EL (cell line): Measurements from ENCODE around the gene RCOR1.
"Not testable (repeated sequence)": the region's sequence is repeated elsewhere in the genome, so short reads cannot be mapped to it uniquely, and the experiment has no call there.

Source experiments
- DNase-seq: peaks from one replicate; pipeline ENCODE4 v3.0.0-alpha.2; 2016

The RCOR1 gene

DNA sequence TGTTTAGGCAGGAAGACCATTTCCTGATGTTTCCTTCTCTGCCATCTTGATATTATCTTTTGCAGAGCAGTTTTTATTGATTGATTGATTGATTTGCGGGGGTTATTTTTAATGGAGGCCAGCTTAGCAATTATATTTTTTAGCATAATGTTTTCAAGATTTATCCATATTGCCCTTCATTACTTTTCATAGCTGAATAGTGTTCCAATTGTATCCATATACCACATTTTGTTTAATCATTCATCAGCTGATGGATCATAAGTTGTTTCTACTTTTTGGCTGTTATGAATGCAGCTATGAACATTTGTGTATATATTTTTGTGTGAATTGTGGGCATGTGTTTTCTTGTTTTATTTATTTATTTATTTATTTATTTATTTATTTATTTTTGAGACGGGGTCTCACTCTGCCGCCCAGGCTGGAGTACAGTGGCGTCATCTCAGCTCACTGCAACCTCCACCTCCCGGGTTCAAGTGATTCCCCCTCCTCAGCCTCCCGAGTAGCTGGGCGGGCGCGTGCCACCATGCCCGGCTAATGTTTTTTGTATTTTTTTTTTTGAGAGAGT, 20.9 kb upstream of the RCOR1 start:
- DNase-seq: no peak

DNA sequence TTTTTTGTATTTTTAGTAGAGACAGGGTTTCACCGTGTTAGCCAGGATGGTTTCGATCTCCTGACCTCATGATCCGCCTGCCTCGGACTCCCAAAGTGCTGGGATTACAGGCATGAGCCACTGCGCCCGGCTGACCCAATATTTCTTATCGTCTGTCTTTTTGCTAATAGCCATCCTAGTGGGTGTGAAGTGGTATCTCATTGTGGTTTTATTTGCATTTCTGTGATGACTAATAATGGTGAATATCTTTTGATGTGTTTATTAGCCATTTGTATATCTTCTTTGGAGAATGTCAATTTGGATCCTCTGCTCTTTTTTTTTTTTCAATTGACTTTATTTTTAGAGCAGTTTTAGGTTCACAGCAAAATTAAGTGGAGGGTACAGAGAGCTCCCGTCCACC, 19.3 kb upstream of the RCOR1 start:
- DNase-seq: not testable (repeated sequence)

DNA sequence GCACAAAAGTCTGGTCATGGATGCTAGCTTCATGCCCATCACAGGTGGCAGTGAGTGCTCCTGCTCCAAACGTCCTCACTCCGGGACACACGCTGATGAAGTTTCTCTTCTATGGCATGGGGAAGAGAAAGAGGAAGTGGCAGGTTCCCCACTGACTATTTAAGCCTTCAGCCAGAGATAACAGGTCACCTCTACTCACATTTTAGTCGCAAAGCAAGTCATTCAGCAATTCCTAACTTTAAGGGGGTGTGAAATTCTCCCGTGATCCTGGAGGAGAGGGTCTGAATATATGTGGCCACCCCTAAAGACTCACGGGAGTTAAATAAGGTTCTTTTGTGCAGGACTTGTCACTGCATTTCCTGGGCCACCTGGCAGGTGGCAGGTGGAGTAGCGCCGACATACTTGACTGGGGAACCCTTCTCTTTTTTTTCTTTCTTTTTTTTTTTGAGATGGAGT, 18.8 kb upstream of the RCOR1 start:
- DNase-seq: no peak

DNA sequence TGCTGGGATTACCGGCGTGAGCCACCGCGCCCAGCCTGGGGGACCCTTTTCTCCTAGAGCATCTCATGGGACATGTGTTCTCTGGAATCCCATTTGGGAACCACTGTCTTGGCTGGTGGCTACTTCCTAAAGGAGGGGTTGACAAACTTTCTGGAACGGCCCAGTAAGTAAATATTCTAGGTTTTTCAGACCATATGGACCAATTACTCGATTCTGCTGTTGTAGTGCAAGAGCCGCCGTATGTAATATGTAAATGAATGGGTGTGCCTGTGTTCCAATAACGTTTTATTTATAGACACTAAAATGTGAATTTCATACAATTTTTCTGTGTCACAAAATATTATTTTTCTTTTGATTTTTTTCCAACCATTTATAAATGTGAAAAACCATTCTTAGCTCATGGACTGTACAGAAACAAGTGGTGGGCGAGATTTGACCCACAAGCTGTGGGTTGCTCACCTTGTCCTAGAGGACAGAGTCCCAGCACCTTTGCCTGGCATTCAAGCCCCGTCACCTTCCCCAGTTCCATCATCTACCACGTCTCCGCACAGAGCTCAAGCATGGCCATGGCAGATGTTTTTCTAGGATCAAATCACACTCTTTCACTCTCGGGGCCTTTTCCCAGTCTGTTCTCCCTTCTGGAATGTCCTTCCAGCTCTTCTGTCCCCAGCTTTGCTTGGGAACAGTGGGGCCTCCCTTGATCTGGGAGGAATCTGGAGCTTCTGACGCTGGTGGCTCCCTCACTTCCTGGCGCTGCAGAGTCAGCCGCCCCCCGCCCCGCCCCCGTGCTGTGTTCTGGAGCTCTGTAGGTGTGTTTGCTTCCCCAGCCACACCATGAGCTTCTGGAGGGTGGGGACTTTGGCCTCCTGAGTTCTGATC, 17.9 kb upstream of the RCOR1 start:
- no peak for DNase-seq

DNA sequence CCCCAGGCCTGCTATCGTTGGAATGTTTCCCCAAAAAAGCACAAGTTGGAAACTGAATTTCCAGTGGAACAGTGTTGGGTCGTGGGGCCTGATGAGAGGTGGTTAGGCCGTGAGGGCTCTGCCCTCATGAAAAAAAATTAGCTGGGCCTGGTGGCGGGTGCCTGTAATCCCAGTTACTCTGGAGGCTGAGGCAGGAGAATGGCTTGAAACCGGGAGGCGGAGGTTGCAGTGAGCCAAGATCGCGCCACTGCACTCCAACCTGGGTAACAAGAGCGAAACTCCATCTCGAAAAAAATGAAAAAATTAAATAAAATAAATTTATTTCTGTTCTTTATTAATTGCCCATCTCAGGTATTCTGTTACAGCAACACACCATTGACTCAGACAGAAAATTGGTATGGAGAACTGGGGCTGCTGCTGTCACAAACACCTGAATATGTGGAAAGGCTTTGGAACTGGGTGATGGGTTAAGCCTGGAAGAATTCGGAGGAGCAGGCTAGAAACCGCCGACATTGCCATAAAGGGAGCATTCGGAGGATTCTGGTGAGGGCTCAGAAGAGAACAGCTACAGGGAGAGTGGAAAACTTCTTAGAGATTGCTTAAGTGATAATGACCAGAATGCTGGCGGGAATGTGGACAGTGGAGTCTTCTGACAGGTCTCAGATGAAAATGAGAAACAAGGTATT, 17.1 kb upstream of the RCOR1 start:
- no peak for DNase-seq

DNA sequence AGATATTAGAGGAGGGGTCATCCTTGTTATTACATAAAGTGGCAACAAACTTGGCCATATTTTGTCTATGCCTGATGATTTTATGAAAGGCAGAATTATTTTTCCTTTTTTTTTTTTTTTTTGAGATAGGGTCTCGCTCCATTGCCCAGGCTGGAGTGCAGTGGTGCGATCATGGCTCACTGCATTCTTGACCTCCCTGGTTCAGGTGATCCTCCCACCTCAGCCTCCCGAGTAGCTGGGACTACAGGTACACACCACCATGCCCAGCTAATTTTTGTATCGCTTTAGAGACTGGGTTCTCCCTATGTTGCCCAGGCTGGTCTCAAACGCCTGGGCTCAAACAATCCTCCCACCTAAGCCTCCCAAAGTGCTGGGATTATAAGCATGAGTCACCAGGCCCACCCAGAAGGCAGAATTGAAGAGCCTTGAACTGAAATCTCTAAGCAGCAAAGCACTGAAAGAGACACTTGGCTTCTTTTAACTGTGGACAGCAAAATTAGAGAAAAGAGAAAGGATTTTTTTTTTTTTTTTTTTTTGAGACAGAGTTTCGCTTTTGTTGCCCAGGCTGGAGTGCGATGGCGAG, 16.5 kb upstream of the RCOR1 start:
- not testable (repeated sequence) for DNase-seq

DNA sequence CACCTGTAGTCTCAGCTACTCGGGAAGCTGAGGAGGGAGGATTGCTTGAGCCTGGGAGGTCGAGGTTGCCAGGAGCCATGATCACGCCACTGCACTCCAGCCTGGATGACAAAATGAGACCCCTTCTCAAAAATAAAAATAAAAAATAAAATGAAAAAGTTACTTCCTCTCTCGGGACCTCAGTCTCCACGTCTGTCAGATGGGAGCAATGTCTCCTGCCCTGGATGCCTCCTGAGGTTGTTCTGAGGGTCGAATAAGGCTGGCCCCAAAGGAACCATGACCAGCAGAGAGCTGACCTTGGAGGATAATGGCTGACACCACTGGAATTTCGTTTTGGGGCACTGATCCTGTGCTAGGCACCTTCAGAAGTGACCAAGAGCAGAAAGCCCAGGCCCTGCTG, 13.6 kb upstream of the RCOR1 start:
- no peak for DNase-seq

DNA sequence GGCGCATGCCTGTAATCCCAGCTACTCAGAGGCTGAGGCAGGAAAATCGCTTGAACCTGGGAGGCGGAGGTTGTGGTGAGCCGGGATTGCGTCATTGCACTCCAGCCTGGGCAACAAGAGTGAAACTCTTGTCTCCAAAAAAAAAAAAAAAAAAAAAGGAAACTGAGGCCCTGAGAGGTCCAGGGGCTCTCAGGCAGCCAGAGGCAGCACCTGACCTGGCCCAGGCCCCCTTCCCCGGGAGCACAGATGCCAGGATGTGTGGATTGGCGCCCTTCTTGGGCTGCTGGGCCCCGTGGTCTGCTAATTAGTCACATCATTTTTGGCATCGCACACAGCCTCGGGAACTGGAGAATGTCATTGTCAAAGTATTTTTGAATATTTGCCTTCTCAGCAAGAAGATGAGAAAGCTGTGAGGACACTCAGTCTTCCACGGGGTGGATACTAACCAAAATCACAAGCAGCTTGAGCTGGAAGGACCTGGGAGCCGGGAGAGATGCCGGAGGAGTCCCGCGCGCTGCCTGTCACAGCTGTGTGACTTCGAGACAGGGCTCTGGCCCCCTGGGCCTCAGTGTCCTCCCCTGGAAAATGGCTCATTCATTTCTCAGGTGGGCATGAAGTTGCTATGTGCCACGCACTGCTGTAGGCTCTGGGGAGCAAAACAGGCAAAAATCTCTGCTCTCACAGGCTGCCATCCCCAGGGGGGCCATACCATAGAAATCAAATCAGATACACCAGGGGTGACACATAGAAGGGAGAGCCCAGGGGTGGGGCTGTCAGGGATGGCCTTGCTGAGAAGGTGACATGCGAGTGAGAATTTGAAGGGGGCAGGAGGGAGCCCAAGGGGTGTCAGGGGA, 12.5 kb upstream of the RCOR1 start:
- DNase-seq: peak; percentile 91

DNA sequence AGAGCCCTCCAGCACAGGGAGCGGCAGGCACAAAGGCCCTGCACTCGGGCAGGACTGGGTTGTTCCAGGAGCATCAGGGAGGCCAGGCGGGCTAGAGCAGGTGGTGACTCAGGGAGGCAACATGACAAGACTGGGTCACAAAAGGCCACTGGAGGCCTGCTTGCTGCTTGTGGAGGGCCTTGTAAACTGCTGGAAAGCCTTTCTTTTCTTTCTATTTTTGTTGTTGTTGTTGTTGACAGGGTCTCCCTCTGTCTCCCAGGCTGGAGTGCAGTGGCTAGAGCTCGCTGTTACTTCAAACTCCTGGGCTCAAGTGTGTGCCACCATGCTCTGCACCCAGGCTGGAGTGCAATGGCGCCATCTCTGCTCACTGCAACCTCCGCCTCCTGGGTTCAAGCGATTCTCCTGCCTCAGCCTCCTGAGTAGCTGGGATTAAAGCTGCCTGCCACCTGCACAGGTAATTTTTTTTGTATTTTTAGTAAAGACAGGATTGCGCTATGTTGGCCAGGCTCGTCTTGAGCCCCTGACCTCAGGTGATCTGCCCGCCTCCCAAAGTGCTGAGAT, 11.8 kb upstream of the RCOR1 start:
- DNase-seq: peak; percentile 52

DNA sequence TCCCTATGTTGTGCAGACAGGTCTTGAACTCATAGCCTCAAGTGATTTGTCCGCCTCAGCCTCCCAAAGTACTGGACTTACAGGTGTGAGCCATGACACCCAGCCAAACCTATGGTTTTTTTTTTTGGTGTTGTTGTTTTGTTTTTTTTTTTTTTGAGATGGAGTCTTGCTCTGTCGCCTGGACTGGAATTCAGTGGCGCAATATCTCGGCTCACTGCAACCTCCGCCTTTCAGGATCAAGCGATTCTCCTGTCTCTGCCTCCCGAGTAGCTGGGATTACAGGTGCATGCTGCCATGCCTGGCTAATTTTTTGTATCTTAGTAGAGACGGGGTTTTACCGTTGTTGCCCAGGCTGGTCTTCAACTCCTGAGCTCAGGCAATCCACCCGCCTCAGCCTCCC, 11.3 kb upstream of the RCOR1 start:
- DNase-seq: no peak

DNA sequence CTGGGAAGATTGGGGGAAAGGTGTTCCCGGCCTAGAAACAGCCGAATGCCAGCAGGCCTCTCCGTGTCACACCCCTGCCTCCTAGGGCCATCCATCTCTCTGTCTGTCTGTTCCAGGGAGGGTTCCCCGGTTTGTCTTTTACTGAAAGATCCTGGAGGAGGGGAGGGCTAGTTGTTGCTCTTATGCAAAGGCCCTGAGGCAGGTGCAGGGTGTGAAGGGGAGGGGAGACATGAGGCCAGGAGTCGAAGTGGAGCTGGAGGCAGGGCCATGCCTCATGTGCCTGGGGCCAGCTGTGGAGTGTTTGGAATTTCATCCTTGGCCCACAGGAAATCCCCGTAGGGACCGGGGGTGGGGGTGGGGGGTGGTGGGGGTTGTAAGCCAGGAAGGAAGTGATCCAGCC, 8.7 kb upstream of the RCOR1 start:
- peak; percentile 30 for DNase-seq

DNA sequence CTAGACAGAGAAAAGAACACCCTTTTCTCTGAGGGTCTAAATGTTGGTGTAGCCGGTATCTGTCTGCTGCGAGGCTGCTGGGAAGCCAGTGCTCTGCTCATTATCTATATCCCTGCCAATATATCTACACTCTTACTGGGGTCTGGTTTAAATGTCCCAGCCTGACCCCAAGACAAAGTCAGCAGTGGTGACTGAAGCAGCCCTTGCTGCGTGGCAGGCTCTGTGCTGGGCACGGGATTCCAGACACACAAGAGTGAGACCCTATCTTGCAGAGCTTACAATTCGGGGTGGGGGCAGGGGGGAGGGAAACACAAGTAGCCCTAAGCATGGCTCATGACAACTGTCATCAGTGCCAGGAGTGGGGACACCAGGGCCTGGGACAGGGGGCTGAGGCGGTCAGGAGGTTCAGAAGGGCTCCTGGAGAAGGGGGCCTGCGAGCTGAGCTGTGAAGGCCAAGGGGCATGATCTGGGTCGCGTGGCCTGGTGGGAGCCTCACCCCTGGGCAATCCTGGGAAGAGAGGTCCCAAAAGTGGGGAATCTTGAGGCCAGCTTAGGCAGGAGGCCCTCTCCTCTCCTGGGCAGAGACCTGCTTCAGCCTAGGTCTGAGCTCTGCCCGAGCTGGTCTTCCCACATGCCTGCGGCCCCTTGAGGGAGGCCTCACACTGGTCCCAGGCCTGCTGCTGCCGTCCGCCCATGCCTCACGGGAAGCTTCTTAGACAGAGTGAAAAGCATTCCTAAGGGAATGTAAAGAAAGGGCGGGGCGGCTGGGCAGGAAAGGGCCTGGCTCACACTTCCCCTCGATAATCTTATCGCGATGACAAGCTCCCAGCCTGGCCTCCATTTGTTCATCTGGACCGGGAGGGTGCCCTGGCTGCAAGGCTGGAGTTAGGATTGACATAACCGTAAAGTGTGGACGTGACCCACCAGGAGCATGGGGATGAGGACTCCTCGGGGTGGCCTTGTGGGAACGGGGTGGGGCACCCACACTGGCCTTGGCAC, 7.3 kb upstream of the RCOR1 start:
- DNase-seq: no peak

DNA sequence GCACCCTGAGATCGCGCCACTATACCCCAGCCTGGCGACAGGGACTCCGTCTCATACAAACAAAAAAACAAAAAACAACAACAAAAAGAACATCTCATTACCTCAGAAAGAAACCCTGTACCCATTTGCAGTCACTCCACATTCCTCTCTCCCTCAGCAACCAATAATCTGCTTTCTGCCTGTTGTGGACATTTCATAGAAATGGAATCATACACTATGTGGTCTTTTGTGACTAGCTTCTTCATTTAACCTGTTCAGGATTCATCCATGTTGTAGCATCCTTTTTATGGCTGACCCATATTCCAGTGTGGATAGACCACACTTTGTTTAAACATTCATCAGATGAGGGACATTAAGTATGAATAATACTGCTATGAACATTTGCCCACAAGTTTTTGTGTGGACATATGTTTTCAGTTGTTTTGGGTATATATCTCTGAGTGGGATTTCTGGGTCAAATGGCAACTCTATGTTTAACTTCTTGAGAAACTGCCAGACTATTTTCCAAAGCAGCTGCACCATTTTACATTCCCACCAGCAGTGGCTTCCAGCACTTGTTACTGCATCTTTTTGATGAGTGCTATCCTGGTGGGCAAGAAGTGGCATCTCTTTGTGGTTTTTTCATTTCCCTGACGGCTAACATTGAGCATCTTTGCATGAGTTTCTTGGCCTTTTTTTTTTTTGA, 5.9 kb upstream of the RCOR1 start:
- no peak for DNase-seq

DNA sequence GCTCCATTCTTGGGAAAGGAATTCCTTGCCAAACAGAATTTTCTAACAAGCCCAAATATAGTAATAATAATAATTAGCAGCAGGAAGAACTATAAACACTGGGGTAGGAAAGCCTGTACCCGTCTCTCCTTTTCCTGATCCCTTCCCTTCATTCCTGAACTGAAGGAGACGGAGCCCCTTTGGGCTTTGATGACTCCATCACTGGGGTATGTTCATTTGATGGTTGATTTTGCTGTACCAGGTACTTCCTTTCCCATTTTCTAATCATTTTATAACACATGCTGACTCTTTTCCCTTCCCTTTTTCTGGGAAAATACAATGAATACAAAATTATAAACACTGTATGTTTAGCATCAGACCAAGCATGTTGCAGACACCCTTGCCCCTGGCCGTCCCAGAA, 3.6 kb upstream of the RCOR1 start:
- DNase-seq: peak; percentile 40

DNA sequence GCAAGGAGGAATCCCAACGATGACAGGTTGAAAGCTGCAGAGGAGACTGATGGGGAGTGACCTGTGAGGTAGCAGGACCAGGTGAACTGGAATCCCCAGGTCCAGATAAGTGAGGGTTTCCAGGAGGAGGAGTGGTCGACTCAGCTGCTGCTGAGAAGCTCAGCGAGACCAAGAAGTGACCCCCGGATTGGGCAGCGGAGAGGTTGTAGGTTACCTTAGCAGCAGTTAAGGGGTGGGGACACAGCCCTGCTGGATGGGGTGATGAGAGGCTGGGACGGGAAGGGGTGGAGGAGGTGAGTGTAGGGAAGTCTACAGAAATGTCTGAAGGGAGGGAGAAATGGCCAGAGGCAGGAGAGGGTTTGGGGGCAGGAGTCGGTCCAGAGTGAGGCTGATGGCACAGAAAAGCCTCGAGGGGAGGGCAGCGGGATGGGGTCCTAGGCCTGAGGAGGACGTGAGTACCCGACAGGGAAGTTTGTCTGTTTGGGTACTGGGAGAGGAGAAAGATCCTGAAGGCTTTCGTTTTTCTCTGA, 2.6 kb upstream of the RCOR1 start:
- no peak for DNase-seq

DNA sequence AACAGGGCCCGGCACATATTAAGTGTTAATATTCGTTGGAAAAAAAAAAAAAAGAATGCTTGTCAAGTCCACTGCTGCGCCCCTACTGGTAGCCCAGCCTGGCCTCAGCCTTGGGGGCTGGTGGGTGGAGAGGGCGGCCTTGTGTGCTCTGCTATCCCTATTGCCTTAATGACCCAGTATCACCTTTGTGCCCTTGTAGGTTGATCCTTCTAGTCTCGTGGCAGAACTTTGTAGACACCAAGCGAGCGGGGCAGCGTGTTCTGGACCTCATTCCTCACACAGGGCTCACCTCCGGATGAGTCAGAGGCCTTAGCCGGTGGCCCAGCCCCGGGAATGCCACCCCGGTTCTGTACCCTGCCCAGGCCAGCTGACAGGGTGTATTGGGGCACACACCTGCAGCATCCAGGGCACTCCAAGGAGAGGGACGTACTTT, 1.8 kb upstream of the RCOR1 start:
- DNase-seq: peak; percentile 49

DNA sequence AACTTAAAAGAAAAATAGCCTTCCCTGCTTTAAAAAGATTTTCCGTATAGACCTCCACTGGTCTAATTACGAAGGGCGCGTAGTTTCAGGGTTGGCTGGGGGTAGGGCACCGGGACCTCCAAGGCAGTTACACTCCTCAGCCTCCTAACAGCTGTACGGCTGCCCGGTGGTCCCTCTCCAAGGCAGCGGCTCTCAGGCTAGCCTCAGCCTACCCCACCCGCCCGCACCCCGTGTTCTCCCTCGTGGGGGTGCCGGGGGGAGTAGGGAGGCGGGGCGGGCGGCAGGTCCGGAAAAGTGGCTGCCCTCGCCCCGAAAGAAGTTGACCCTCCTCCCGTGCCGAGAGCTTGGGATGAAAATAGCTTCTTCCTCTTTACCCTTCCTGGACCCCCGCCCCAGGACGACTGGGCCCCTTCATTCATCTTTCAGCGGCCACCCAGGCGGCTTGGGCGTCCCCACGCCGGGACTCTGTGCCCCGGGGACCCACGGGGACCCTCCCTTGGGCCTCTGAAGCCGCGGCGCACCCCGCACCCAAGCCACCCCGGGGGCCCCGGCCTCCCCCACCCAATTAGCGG, 991 bp upstream of the RCOR1 start:
- peak; percentile 34 for DNase-seq

DNA sequence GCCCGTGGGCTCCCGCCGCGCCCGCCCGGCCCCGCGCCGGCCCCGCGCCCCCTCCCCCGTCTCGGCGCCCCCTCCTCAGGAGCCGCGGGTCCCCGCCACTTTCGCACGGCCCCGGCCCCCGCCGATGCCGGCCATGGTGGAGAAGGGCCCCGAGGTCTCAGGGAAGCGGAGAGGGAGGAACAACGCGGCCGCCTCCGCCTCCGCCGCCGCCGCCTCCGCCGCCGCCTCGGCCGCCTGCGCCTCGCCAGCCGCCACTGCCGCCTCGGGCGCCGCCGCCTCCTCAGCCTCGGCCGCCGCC, 263 bp downstream of the RCOR1 start:
- no peak for DNase-seq

DNA sequence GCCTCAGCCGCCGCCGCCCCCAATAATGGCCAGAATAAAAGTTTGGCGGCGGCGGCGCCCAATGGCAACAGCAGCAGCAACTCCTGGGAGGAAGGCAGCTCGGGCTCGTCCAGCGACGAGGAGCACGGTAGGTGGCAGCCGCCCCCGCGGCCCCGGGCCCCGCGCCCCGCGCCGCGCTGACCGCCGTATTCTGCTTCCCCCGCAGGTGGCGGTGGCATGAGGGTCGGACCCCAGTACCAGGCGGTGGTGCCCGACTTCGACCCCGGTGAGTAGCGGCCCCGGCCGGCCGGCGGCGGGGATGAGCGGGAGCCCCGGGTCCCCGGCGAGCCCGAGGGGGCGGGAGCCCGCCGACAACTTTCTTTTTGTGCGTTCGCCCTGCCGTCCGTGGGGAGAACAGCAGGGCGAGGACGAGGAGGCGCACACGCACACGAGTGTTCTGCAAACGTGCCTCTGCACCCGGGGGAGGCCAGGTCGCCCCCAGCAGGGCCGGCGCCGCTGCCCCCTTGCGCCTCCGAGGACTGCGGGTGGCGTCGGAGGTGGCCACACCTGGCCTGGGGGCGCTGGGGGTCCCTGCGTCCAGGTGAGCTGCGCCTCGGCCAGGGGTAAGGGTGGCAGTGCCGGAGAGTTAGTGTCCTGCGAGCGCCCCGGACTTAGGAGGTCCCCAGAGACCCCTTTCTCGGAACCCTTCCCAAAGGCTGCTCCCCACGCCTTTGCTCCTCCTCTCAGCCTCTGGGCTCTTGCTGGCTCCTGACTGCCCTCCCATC, 794 bp downstream of the RCOR1 start:
- peak; percentile 51 for DNase-seq
